Measurements from ENCODE around the gene VASH1.

VASH1 gene

DNA sequence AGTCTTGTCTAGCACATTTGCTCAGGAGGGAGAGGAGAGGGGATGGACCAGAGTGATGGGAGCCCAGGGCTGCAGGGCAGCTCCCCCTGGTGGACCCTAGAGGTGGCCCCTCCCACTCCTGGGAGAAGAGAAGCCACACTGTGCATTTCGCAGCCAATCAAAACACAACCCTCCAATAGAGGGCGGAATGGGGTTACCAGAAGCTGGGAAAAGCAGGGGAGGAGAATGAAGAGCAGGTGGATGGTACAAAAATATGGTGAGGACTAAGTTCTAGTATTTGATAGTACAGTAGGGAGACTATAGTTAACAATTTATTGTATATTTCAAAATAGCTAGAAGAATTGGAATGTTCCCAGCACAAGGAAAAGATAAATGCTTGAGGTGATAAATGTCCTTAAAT lies 23.6 kb downstream of the VASH1 start:
- TF ChIP-seq, protein P1, sequence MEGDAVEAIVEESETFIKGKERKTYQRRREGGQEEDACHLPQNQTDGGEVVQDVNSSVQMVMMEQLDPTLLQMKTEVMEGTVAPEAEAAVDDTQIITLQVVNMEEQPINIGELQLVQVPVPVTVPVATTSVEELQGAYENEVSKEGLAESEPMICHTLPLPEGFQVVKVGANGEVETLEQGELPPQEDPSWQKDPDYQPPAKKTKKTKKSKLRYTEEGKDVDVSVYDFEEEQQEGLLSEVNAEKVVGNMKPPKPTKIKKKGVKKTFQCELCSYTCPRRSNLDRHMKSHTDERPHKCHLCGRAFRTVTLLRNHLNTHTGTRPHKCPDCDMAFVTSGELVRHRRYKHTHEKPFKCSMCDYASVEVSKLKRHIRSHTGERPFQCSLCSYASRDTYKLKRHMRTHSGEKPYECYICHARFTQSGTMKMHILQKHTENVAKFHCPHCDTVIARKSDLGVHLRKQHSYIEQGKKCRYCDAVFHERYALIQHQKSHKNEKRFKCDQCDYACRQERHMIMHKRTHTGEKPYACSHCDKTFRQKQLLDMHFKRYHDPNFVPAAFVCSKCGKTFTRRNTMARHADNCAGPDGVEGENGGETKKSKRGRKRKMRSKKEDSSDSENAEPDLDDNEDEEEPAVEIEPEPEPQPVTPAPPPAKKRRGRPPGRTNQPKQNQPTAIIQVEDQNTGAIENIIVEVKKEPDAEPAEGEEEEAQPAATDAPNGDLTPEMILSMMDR (conservative IDR thresholded peaks at IDR 0.05): peak; percentile 83
- H3K27ac ChIP-seq: no peak overlapping the region

DNA sequence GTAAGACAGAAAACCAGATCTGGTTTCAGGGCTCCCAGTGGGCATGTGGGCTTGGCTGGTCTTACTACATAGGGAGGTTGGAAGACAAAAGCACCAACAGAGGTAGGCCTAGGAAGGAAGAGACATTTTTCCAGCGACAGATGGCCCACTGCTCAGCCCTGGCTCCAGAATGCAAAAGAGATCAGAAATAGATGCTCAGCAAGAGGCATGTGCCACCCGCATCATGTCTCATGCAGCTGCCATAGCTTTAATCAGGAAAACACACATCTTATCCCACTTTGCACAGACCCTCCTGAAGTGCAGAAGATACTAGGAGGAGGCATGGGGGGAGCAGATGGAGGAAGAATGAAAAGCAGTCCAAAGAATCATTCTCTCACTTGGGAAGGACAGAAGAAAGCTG lies 25.3 kb downstream of the VASH1 start:
- TF ChIP-seq, protein P1 (conservative IDR thresholded peaks at IDR 0.05): no peak
- H3K27ac ChIP-seq: no peak overlapping the region

GRCh38 chr14:76792422-76792821 lies 31.2 kb downstream of the VASH1 start:
- no peak overlapping the region for H3K27ac ChIP-seq
- TF ChIP-seq, protein P1 (conservative IDR thresholded peaks at IDR 0.05): no peak

DNA sequence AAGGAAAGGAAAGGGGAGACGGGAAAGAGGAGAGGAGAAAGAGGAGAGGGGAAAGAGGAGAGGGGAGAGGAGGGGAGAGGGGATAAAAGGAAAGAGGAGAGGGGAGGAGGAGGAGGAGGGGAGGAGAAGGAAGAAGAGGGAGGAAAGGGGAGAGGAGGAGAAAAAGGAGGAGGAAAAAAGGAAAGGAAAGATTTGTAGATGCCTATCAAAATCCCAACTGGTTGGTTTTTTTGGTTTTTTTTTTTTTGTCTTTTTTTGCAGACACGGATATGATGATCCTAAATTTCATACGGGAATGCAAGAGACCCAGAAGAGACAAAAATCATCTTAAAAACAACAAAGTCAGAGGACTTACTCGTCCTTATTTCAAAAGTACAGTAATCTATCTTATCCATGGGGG lies 32.1 kb downstream of the VASH1 start:
- no peak overlapping the region for H3K27ac ChIP-seq
- TF ChIP-seq, protein P1 (conservative IDR thresholded peaks at IDR 0.05): no peak

- H3K27ac ChIP-seq: no peak overlapping the region
- TF ChIP-seq, protein P1 (conservative IDR thresholded peaks at IDR 0.05): no peak
Measured at GRCh38 chr14:76793956-76794355, 32.7 kb downstream of the VASH1 start.

- no peak overlapping the region for H3K27ac ChIP-seq
- TF ChIP-seq, protein P1 (conservative IDR thresholded peaks at IDR 0.05): no peak
Measured at GRCh38 chr14:76806446-76806845, 45.2 kb downstream of the VASH1 start.

DNA sequence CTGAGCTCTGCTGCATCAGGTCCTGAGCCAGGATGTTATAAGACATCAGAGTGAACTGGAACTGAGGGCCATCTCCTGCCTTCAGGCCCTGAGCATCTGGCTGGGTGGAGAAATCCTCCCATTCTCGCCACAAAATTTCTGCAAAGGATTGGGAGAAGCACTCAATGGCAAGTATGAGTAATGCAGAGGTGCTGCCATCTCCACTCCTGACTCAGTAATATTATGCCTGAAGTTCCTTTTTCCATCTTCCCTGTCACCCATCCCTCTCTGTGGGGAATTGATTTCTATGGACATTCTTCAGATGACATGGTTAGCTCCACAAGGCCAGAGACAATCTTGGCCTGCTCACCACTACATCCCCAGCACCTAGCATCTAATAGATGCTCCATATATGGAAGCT lies 46.7 kb downstream of the VASH1 start:
- TF ChIP-seq, protein P1 (conservative IDR thresholded peaks at IDR 0.05): no peak
- no peak overlapping the region for H3K27ac ChIP-seq

GRCh38 chr14:76808990-76809389 lies 47.7 kb downstream of the VASH1 start:
- no peak overlapping the region for H3K27ac ChIP-seq
- TF ChIP-seq, protein P1 (conservative IDR thresholded peaks at IDR 0.05): no peak

All from VCaP (cell line).